ENCODE data around the gene OGFOD2. TPM values are rescaled to one million over a fixed set of nuclear protein-coding genes. Genes with fewer than 3 reads are reported as not detected.

Gene OGFOD2
- total RNA-seq, 1 donor from 2014 or later = 4.2 TPM

GRCh38 chr12:122961531-122962329, 13.3 kb upstream of the OGFOD2 start:
- Histone ChIP-seq H3K9ac (ENCODE audit: low read depth in 1 of 3, low read length in 3 of 3) (no peak overlapping the region), H3K4me1 (ENCODE audit: control insufficient read depth in 3 of 3, insufficient read depth in 3 of 3, low read length in 3 of 3) (peaks cover 19 to 24% (median 22%) of the 10 kb centered on the region in 3 donors), H3K4me3 (ENCODE audit: low read length in 3 of 3) (no peak overlapping the region), H3K9me3 (ENCODE audit: control insufficient read depth in 3 of 3, low read length in 3 of 3) (no peaks in the 10 kb centered on the region), H3K27ac (ENCODE audit: low read depth, low read length) (no peak overlapping the region), H3K27me3 (ENCODE audit: control insufficient read depth in 3 of 3, insufficient read depth in 3 of 3, low read length in 3 of 3) (no peaks in the 10 kb centered on the region), H3K36me3 (ENCODE audit: control insufficient read depth in 3 of 3, insufficient read depth in 3 of 3, low read length in 3 of 3) (peaks cover 0 to 2% (median 0%) of the 10 kb centered on the region in 3 donors)

- peaks cover 19 to 24% (median 22%) of the 10 kb centered on the region in 3 donors for H3K4me1 ChIP-seq (ENCODE audit: control insufficient read depth in 3 of 3, insufficient read depth in 3 of 3, low read length in 3 of 3)
- H3K4me3 ChIP-seq (ENCODE audit: low read length in 3 of 3) = no peak overlapping the region
- H3K27me3 ChIP-seq (ENCODE audit: control insufficient read depth in 3 of 3, insufficient read depth in 3 of 3, low read length in 3 of 3) = no peaks in the 10 kb centered on the region
- H3K36me3 ChIP-seq (ENCODE audit: control insufficient read depth in 3 of 3, insufficient read depth in 3 of 3, low read length in 3 of 3) = peaks cover 0 to 2% (median 0%) of the 10 kb centered on the region in 3 donors
- peak overlapping the region in 1 of 3 donors; percentile 64 for H3K9ac ChIP-seq (ENCODE audit: low read depth in 1 of 3, low read length in 3 of 3)
- H3K27ac ChIP-seq (ENCODE audit: low read depth, low read length) = no peak overlapping the region
- H3K9me3 ChIP-seq (ENCODE audit: control insufficient read depth in 3 of 3, low read length in 3 of 3) = no peaks in the 10 kb centered on the region
These were observed 11.1 kb upstream of the OGFOD2 start for GRCh38 chr12:122963941-122964265.

GRCh38 chr12:122964439-122965257, 10.4 kb upstream of the OGFOD2 start:
- Histone ChIP-seq H3K27ac (ENCODE audit: low read depth, low read length) (no peak overlapping the region), H3K9ac (ENCODE audit: low read depth in 1 of 3, low read length in 3 of 3) (no peak overlapping the region), H3K4me3 (ENCODE audit: low read length in 3 of 3) (no peak overlapping the region), H3K27me3 (ENCODE audit: control insufficient read depth in 3 of 3, insufficient read depth in 3 of 3, low read length in 3 of 3) (no peaks in the 10 kb centered on the region), H3K36me3 (ENCODE audit: control insufficient read depth in 3 of 3, insufficient read depth in 3 of 3, low read length in 3 of 3) (no peaks in the 10 kb centered on the region), H3K4me1 (ENCODE audit: control insufficient read depth in 3 of 3, insufficient read depth in 3 of 3, low read length in 3 of 3) (peaks cover 19 to 24% (median 22%) of the 10 kb centered on the region in 3 donors), H3K9me3 (ENCODE audit: control insufficient read depth in 3 of 3, low read length in 3 of 3) (no peaks in the 10 kb centered on the region)

DNA sequence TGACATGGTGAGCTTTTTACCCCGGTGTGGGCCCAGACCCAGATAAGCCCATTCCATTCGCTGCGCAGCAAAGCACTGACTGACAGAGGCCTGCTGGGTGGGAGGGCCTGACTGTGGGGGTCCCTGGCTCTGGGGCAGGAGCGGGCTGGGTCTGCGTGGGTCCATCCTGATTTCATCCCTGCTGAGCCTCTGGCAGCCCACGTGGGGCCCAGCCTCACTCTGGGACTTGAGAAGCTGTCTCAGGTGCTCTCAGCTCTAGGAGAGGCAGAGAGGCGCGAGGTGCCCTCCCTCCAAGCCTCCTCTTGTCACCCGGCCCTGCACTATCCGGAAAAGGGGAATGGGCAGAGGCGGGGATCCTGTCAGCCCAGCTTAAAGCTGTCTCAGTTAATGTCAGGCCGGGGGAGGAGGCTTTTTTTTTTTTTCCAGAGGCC, 9.7 kb upstream of the OGFOD2 start:
- Histone ChIP-seq H3K9ac (ENCODE audit: low read depth in 1 of 3, low read length in 3 of 3) (peak overlapping the region in 1 of 3 donors; percentile 38), H3K36me3 (ENCODE audit: control insufficient read depth in 3 of 3, insufficient read depth in 3 of 3, low read length in 3 of 3) (no peaks in the 10 kb centered on the region), H3K9me3 (ENCODE audit: control insufficient read depth in 3 of 3, low read length in 3 of 3) (no peaks in the 10 kb centered on the region), H3K27me3 (ENCODE audit: control insufficient read depth in 3 of 3, insufficient read depth in 3 of 3, low read length in 3 of 3) (no peaks in the 10 kb centered on the region), H3K4me3 (ENCODE audit: low read length in 3 of 3) (peak overlapping the region in 1 of 3 donors; percentile 63), H3K27ac (ENCODE audit: low read depth, low read length) (no peak overlapping the region), H3K4me1 (ENCODE audit: control insufficient read depth in 3 of 3, insufficient read depth in 3 of 3, low read length in 3 of 3) (peaks cover 19 to 24% (median 22%) of the 10 kb centered on the region in 3 donors)

DNA sequence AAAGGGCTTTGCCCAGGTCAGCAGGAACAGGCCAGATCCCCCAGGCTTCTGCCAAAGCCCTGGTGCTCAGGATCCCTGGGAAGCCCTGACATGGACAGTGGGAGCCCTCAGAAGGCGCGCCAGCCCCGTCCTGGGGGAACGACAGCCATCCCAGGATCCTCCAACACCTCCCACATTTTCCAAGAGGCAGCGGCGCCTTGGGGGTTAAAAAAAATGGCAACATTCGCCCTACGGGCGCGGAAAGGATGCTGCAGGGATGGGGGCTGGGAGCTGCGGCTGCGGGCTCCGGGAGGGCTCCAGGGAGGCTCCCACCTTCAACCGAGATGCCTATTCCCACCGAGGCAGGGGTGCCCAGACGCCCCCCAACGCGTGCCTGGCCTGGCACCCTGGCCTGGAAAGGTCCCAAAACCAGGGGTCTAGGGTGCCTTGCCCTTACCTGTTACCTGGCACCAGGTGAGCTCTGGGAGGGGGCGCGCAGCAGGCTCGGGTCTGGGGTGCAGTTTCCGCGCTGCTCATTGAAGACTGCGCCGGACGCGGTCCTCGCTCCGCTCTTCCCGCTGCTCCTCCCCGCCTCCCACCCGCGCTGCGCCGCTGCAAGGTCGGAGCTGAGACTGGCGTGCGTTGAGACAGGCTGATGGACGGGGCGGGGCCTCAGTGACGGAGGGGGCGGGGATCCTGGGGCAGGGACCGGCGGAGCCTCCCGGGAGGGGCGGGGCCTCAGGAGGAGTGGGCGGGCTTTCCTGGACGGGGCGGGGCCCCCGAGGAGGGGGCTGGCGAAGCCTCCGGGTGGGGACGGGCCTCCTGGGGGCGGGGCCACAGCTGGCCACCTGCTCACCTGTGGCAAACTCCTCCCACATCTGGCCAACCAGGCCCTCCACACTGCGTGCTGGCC, 8.9 kb upstream of the OGFOD2 start, which contains the start of gene ABCB9:
ABCB9 (minus strand) TSS at position 613 of the 892 bp plus-strand sequence. CDS start 6,228 bp downstream, outside the sequence.
- Histone ChIP-seq H3K4me1 (ENCODE audit: control insufficient read depth in 3 of 3, insufficient read depth in 3 of 3, low read length in 3 of 3) (peaks cover 19 to 24% (median 22%) of the 10 kb centered on the region in 3 donors), H3K4me3 (ENCODE audit: low read length in 3 of 3) (peak within 1 kb of the TSS; percentile 63 to 85 (median 68)), H3K27ac (ENCODE audit: low read depth, low read length) (peak within 1 kb of the TSS; percentile 33), H3K9ac (ENCODE audit: low read depth in 1 of 3, low read length in 3 of 3) (peak within 1 kb of the TSS; percentile 33 to 79 (median 38)), H3K27me3 (ENCODE audit: control insufficient read depth in 3 of 3, insufficient read depth in 3 of 3, low read length in 3 of 3) (no peaks in the 10 kb centered on the region), H3K36me3 (ENCODE audit: control insufficient read depth in 3 of 3, insufficient read depth in 3 of 3, low read length in 3 of 3) (no peaks in the 10 kb centered on the region), H3K9me3 (ENCODE audit: control insufficient read depth in 3 of 3, low read length in 3 of 3) (no peaks in the 10 kb centered on the region)

- peaks cover 19 to 24% (median 20%) of the 10 kb centered on the region in 3 donors for H3K4me1 ChIP-seq (ENCODE audit: control insufficient read depth in 3 of 3, insufficient read depth in 3 of 3, low read length in 3 of 3)
These were observed 8.1 kb upstream of the OGFOD2 start for GRCh38 chr12:122966743-122967550.

DNA sequence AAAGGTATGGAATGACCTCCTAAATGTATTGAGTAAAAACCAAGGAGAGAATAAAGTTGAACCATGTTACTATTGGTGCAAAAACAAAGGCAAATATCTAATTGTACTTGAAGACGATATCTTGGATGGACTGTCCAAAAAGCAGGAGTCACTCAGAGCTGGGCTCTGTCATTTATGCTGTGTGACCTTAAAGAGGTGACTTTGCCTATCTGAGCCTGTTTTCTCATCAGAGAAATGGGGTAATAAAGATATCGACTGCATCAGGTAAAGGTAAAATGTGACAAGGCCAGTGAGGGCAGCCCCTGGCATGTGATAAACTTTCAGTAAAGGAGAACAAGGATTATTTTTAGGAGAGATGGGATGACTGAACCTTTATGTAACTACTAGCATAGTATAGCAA, 6.9 kb upstream of the OGFOD2 start:
- Histone ChIP-seq H3K9ac (ENCODE audit: low read depth in 1 of 3, low read length in 3 of 3) (no peak overlapping the region), H3K27ac (ENCODE audit: low read depth, low read length) (no peak overlapping the region), H3K4me3 (ENCODE audit: low read length in 3 of 3) (no peak overlapping the region), H3K9me3 (ENCODE audit: control insufficient read depth in 3 of 3, low read length in 3 of 3) (no peaks in the 10 kb centered on the region), H3K27me3 (ENCODE audit: control insufficient read depth in 3 of 3, insufficient read depth in 3 of 3, low read length in 3 of 3) (no peaks in the 10 kb centered on the region), H3K36me3 (ENCODE audit: control insufficient read depth in 3 of 3, insufficient read depth in 3 of 3, low read length in 3 of 3) (no peaks in the 10 kb centered on the region), H3K4me1 (ENCODE audit: control insufficient read depth in 3 of 3, insufficient read depth in 3 of 3, low read length in 3 of 3) (peaks cover 19 to 24% (median 20%) of the 10 kb centered on the region in 3 donors)

More at GRCh38 chr12:122966743-122967550, 8.1 kb upstream of the OGFOD2 start:
- Histone ChIP-seq H3K9me3 (ENCODE audit: control insufficient read depth in 3 of 3, low read length in 3 of 3) (no peaks in the 10 kb centered on the region), H3K27me3 (ENCODE audit: control insufficient read depth in 3 of 3, insufficient read depth in 3 of 3, low read length in 3 of 3) (no peaks in the 10 kb centered on the region), H3K4me3 (ENCODE audit: low read length in 3 of 3) (peak overlapping the region in 1 of 3 donors; percentile 22), H3K9ac (ENCODE audit: low read depth in 1 of 3, low read length in 3 of 3) (no peak overlapping the region), H3K27ac (ENCODE audit: low read depth, low read length) (peak overlapping the region; percentile 33), H3K36me3 (ENCODE audit: control insufficient read depth in 3 of 3, insufficient read depth in 3 of 3, low read length in 3 of 3) (no peaks in the 10 kb centered on the region)

DNA sequence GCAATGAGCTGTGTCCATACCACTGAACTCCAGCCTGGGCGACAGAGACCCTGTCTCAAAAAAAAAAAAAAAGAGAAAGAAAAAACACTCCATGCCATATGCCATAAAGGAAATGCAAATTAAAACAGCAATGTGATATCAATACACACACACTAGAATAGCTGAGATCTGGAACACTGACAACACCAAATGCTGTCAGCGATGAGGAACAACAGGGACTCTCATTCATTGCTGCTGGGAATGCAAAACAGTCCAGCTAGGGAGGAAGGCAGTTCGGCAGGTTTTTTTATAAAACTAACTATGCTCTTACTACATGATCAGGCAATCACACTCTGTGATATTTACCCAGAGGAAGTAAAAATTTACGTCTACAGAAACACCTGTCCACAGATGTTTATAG, 5.4 kb upstream of the OGFOD2 start:
- peaks cover 12 to 18% (median 17%) of the 10 kb centered on the region in 3 donors for H3K4me1 ChIP-seq (ENCODE audit: control insufficient read depth in 3 of 3, insufficient read depth in 3 of 3, low read length in 3 of 3)
- no peaks in the 10 kb centered on the region for H3K9me3 ChIP-seq (ENCODE audit: control insufficient read depth in 3 of 3, low read length in 3 of 3)
- no peak overlapping the region for H3K9ac ChIP-seq (ENCODE audit: low read depth in 1 of 3, low read length in 3 of 3)
- H3K4me3 ChIP-seq (ENCODE audit: low read length in 3 of 3) = no peak overlapping the region
- H3K27ac ChIP-seq (ENCODE audit: low read depth, low read length) = no peak overlapping the region
- H3K27me3 ChIP-seq (ENCODE audit: control insufficient read depth in 3 of 3, insufficient read depth in 3 of 3, low read length in 3 of 3) = no peaks in the 10 kb centered on the region
- no peaks in the 10 kb centered on the region for H3K36me3 ChIP-seq (ENCODE audit: control insufficient read depth in 3 of 3, insufficient read depth in 3 of 3, low read length in 3 of 3)
